Activated naive CD4-positive, alpha-beta T cell treated with anti-CD3 and anti-CD28 coated beads for 36 hours (primary cell): ENCODE results near the gene ASNSD1. TPM values are rescaled to one million over a fixed set of nuclear protein-coding genes. Genes with fewer than 3 reads are reported as not detected.
"Not testable (repeated sequence)": the region's sequence is repeated elsewhere in the genome, so short reads cannot be mapped to it uniquely, and the experiment has no call there.

Experiments
- CTCF ChIA-PET: fragments of 350-600 bp; sonication (Branson Sonifier 250); formaldehyde crosslinking; loops from one replicate; lab custom pipeline; 2021; ENCODE audit warnings: antibody characterized with exemption; lab: Charles Lee
- DNase-seq: peaks from one replicate; pipeline ENCODE4 v3.0.0-alpha.2; 2020
- H3K27ac Mint-ChIP-seq: one replicate; pipeline ENCODE4 v1.8.0; 2021; ENCODE audit warnings: mild to moderate bottlenecking, mixed read lengths
- H3K27me3 Mint-ChIP-seq: one replicate; pipeline ENCODE4 v1.8.0; 2021; ENCODE audit warnings: low read depth, mixed read lengths
- H3K36me3 Mint-ChIP-seq: one replicate; pipeline ENCODE4 v1.8.0; 2021; ENCODE audit warnings: low read depth, mixed read lengths
- H3K4me1 Mint-ChIP-seq: one replicate; pipeline ENCODE4 v1.8.0; 2021; ENCODE audit warnings: low read depth, mixed read lengths
- H3K4me3 Mint-ChIP-seq: one replicate; pipeline ENCODE4 v1.8.0; 2021; ENCODE audit warnings: mild to moderate bottlenecking, moderate library complexity, mixed read lengths
- H3K9me3 Mint-ChIP-seq: one replicate; pipeline ENCODE4 v1.8.0; 2021; ENCODE audit warnings: mixed read lengths
- intact Hi-C: fragments of 100-400 bp; cut with micrococcal nuclease; formaldehyde crosslinking; loops from one replicate; pipeline ENCODE4 v1.15.1; 2023
- total RNA-seq, 2 experiments: library from RNA; stranded (reverse); gene quantifications; one replicate each; pipeline ENCODE4 v1.2.3, GENCODE V29; 2021

Gene ASNSD1
- total RNA-seq, 2 experiments from 2014 or later: 35.4 to 38.2 TPM

DNA sequence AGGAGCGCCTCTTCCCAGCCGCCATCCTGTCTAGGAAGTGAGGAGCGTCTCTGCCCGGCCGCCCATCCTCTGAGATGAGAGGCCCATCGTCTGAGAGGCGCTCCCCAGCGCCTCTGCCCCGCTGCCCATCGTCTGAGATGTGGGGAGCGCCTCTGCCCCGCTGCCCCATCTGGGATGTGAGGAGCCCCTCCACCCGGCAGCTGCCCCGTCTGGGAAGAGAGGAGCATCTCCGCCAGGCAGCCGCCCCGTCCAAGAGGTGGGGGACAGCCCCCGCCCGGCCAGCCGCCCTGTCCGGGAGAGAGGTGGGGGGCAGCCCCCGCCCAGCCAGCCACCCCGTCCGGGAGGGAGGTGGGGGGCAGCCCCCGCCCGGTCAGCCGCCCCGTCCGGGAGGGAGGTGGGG, 7.8 kb upstream of the ASNSD1 start:
- H3K4me3 Mint-ChIP-seq, DNase-seq, H3K36me3 Mint-ChIP-seq, H3K27me3 Mint-ChIP-seq, CTCF ChIA-PET, H3K27ac Mint-ChIP-seq: not testable (repeated sequence)
- intact Hi-C loops: loop anchor here (10.0 kb wide), 1 partner anchor 679 kb away; the partner anchor contains the start of gene COL3A1
- Mint-ChIP-seq H3K9me3 (peaks cover 11% of the 10 kb centered on the region), H3K4me1 (peaks cover 22% of the 10 kb centered on the region)

GRCh38 chr2:189654641-189655040, 6.6 kb upstream of the ASNSD1 start:
- Mint-ChIP-seq H3K4me1 (peaks cover 28% of the 10 kb centered on the region), H3K36me3 (no peaks in the 10 kb centered on the region), H3K9me3 (peaks cover 11% of the 10 kb centered on the region), H3K27ac (no peak overlapping the region), H3K27me3 (no peaks in the 10 kb centered on the region), H3K4me3 (no peak overlapping the region)
- CTCF ChIA-PET: no interaction called here
- DNase-seq: no peak
- intact Hi-C loops: loop anchor here (5.0 to 10.0 kb wide), 3 partner anchors 352 to 1068 kb away; partner anchors contain the start of gene COL3A1

DNA sequence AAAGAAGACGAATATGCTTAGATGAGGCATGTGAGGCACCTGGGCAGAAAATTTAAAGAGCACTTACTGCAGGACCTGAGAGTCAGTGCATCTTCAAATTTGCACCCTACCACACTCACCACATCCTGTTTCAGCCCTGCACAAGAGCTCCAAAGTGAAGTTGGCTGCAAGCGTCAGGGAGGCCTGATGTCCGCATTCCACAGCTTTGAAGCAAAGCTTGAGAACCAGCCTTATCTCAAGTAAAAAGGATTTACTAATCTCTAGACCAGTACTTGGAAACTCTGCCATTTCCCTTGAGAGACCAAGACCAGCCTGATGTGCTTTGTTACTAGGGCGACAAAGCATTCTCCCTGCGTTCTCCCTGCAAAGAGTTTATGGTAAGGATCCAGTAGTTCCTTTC, 3.4 kb upstream of the ASNSD1 start:
- peak overlapping the region; percentile 76 for H3K27ac Mint-ChIP-seq
- peak; percentile 81 for DNase-seq
- intact Hi-C loops: loop anchor here (1.0 to 10.0 kb wide), 5 partner anchors 17 to 1064 kb away; partner anchors contain the start of genes COL3A1 and SLC40A1
- H3K4me3 Mint-ChIP-seq: no peak overlapping the region
- peaks cover 32% of the 10 kb centered on the region for H3K4me1 Mint-ChIP-seq
- no peaks in the 10 kb centered on the region for H3K27me3 Mint-ChIP-seq
- H3K36me3 Mint-ChIP-seq: no peaks in the 10 kb centered on the region
- H3K9me3 Mint-ChIP-seq: peaks cover 5% of the 10 kb centered on the region
- CTCF ChIA-PET: interaction anchor here (0.6 to 7.7 kb wide), 11 partner anchors 16 to 1007 kb away, joined by 3 to 87 read pairs (median 13); partner anchors contain the start of genes ANKAR and OSGEPL1

GRCh38 chr2:189658306-189659212, 2.7 kb upstream of the ASNSD1 start:
- Mint-ChIP-seq H3K4me1 (peaks cover 37% of the 10 kb centered on the region), H3K9me3 (peaks cover 3% of the 10 kb centered on the region), H3K27me3 (no peaks in the 10 kb centered on the region), H3K36me3 (peaks cover under 1% of the 10 kb centered on the region), H3K27ac (peak overlapping the region; percentile 76), H3K4me3 (no peak overlapping the region)
- CTCF ChIA-PET: interaction anchor here (0.5 to 7.7 kb wide), 20 partner anchors 8 to 1006 kb away, joined by 3 to 87 read pairs (median 4); partner anchors contain the start of genes ANKAR, OSGEPL1 and SLC40A1
- intact Hi-C loops: loop anchor here (1.0 to 10.0 kb wide), 5 partner anchors 17 to 1064 kb away; partner anchors contain the start of genes COL3A1 and SLC40A1
- DNase-seq: peak; percentile 65

DNA sequence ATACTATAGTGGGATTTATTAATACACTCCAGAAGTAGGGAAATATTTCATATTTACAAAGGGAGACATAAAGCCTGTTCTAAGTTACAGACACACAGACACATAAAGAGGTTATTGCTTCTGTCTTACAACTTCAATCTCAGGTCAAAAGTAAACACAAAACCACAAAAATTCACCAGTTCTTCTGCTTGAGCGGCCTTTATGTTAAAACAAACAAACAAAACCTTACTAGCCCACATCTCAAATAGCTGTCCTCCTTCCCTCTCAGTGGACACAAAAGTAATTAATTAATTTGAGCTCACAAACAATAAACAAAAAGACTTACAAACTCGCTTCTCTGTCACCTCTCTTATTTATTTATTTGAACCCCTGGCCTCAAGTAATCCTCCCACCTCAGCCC, 1.5 kb upstream of the ASNSD1 start:
- no peak overlapping the region for H3K4me3 Mint-ChIP-seq
- H3K27me3 Mint-ChIP-seq: no peaks in the 10 kb centered on the region
- H3K9me3 Mint-ChIP-seq: no peaks in the 10 kb centered on the region
- H3K36me3 Mint-ChIP-seq: peaks cover 5% of the 10 kb centered on the region
- DNase-seq: no peak
- CTCF ChIA-PET: interaction anchor here (1.0 to 7.7 kb wide), 12 partner anchors 9 to 412 kb away, joined by 3 to 87 read pairs (median 10); partner anchors contain the start of genes ANKAR, OSGEPL1 and SLC40A1
- intact Hi-C loops: loop anchor here (2.0 to 10.0 kb wide), 7 partner anchors 357 to 1363 kb away; partner anchors contain the start of genes COL3A1 and NEMP2
- H3K27ac Mint-ChIP-seq: no peak overlapping the region
- peaks cover 46% of the 10 kb centered on the region for H3K4me1 Mint-ChIP-seq

- Mint-ChIP-seq H3K4me1 (peaks cover 50% of the 10 kb centered on the region), H3K9me3 (no peaks in the 10 kb centered on the region)
- intact Hi-C loops: loop anchor here (1.0 to 5.0 kb wide), 14 partner anchors 14 to 1362 kb away; partner anchors contain the start of genes ANKAR, NEMP2, ORMDL1 and OSGEPL1
These were observed 484 bp upstream of the ASNSD1 start for GRCh38 chr2:189660803-189661147.

DNA sequence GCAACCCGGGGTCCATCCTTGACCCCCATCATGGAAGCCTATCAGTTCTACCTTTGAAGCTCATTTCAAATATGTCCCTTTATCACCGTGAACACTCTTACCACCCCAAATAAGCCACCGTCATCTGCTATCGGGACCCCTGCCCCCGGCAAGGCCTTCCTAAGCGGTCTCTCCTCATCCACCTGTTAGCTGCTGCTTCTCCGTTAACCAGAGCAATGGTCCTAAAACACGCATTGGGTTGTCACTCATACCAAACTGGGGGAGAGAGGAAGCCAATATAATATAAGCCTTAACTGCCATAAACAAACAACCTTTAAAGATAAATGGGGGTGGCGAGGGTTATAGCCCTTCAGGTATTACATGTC, 680 bp downstream of the ASNSD1 start:
- intact Hi-C loops: loop anchor here (1.0 to 5.0 kb wide), 14 partner anchors 12 to 1360 kb away; partner anchors contain the start of genes ANKAR, NEMP2, ORMDL1 and OSGEPL1
- Mint-ChIP-seq H3K36me3 (peaks cover 14% of the 10 kb centered on the region), H3K9me3 (no peaks in the 10 kb centered on the region), H3K27me3 (no peaks in the 10 kb centered on the region), H3K4me3 (no peak overlapping the region), H3K4me1 (peaks cover 51% of the 10 kb centered on the region), H3K27ac (no peak overlapping the region)
- CTCF ChIA-PET: interaction anchor here (0.7 to 7.7 kb wide), 8 partner anchors 9 to 205 kb away, joined by 3 to 87 read pairs (median 46); partner anchors contain the start of genes ANKAR and OSGEPL1
- DNase-seq: no peak

More at GRCh38 chr2:189660803-189661147, 484 bp upstream of the ASNSD1 start:
- CTCF ChIA-PET: interaction anchor here (0.6 to 7.7 kb wide), 22 partner anchors 10 to 630 kb away, joined by 3 to 87 read pairs (median 4); partner anchors contain the start of genes ANKAR, OSGEPL1 and SLC40A1
- H3K27me3 Mint-ChIP-seq: no peaks in the 10 kb centered on the region
- DNase-seq: no peak
- H3K36me3 Mint-ChIP-seq: peaks cover 7% of the 10 kb centered on the region
- H3K27ac Mint-ChIP-seq: no peak overlapping the region
- no peak overlapping the region for H3K4me3 Mint-ChIP-seq

DNA sequence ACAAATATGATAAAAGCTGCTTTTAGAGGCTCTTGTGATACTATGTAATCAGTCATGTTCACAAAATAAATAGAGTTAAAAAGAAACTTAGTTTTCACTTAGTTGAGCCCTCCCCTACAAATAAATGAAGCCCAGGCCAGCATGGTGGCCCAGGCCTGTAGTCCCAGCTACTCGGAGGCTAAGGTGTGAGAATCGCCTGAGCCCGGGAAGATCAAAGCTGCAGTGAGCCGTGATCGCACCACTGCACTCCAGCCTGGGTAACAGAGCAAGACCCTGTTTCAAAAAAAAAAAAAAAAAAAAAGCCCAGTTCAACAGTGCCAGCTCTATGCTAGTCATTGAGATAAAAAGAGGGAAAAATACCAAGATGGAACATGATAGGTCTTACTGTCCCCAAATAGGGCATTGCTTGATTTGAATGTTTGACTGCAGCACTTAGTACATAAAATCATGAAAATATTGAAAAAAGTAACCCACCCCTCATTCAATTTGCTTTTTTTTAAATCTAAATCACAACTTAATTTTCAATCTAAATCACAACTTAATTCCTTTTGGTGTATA, 1.5 kb downstream of the ASNSD1 start:
- peak; percentile 19 for DNase-seq
- no peaks in the 10 kb centered on the region for H3K27me3 Mint-ChIP-seq
- H3K27ac Mint-ChIP-seq: no peak overlapping the region
- no peak overlapping the region for H3K4me3 Mint-ChIP-seq
- intact Hi-C loops: loop anchor here (5.0 kb wide), 3 partner anchors 870 to 1360 kb away; partner anchors contain the start of gene NEMP2
- peaks cover 19% of the 10 kb centered on the region for H3K36me3 Mint-ChIP-seq
- CTCF ChIA-PET: interaction anchor here (6.2 to 7.7 kb wide), 4 partner anchors 12 to 102 kb away, joined by 65 to 87 read pairs (median 78); partner anchors contain the start of genes ANKAR and OSGEPL1
- H3K9me3 Mint-ChIP-seq: no peaks in the 10 kb centered on the region
- peaks cover 48% of the 10 kb centered on the region for H3K4me1 Mint-ChIP-seq

DNA sequence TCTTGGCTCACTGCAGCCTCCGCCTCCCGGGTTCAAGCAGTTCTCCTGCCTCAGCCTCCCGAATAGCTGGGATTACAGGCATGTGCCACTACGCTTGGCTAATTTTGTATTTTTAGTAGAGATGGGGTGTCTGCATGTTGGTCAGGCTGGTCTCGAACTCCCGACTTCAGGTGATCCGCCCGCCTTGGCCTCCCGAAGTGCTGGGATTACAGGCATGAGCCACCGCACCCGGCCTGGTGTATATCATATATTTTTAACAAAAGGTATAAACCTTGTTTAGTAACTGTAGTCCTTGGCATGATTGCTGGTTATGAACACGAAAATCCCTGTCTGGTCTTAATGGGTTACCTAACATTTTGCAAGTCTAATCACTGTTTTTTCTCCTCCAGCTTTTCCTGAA, 2.1 kb downstream of the ASNSD1 start:
- not testable (repeated sequence) for DNase-seq, H3K9me3 Mint-ChIP-seq, H3K27ac Mint-ChIP-seq, H3K27me3 Mint-ChIP-seq
- peak overlapping the region; percentile 4 for H3K4me3 Mint-ChIP-seq
- H3K4me1 Mint-ChIP-seq: peaks cover 43% of the 10 kb centered on the region
- intact Hi-C loops: loop anchor here (5.0 kb wide), 3 partner anchors 869 to 1359 kb away; partner anchors contain the start of gene NEMP2
- CTCF ChIA-PET: interaction anchor here (6.7 to 7.7 kb wide), 3 partner anchors 11 to 101 kb away, joined by 65 to 87 read pairs (median 83); partner anchors contain the start of genes ANKAR and OSGEPL1
- H3K36me3 Mint-ChIP-seq: peaks cover 21% of the 10 kb centered on the region

DNA sequence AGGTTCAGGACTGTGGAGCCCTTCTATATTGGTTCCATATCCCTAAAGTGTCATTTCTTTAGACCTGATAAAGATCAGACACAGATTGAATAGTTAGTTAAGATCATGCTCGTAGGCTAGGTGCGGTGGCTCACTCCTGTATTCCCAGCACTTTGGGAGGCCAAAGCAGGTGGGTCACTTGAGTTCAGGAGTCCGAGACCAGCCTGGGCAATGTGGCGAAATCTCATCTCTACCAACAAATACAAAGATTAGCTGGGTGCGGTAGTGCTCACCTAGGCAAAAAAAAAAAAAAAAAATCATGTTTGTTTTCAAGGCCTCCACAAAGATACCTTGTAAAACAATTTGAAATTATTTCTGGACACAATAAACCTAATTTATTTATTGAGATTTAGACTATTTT, 8.7 kb downstream of the ASNSD1 start:
- no peak overlapping the region for H3K4me3 Mint-ChIP-seq
- CTCF ChIA-PET: interaction anchor here (1.1 kb wide), 1 partner anchor 27 kb away, joined by 4 read pairs; no protein-coding TSS in a partner anchor
- H3K36me3 Mint-ChIP-seq: peaks cover 31% of the 10 kb centered on the region
- intact Hi-C loops: no loop called here
- H3K27me3 Mint-ChIP-seq: no peaks in the 10 kb centered on the region
- H3K9me3 Mint-ChIP-seq: no peaks in the 10 kb centered on the region
- no peak overlapping the region for H3K27ac Mint-ChIP-seq
- peaks cover 32% of the 10 kb centered on the region for H3K4me1 Mint-ChIP-seq
- DNase-seq: no peak

GRCh38 chr2:189673661-189674373, 12.6 kb downstream of the ASNSD1 start:
- Mint-ChIP-seq H3K9me3 (peaks cover 13% of the 10 kb centered on the region), H3K4me1 (peaks cover 30% of the 10 kb centered on the region), H3K27ac (peak overlapping the region; percentile 40), H3K27me3 (no peaks in the 10 kb centered on the region), H3K36me3 (peaks cover 37% of the 10 kb centered on the region), H3K4me3 (peak overlapping the region; percentile 89)
- intact Hi-C loops: loop anchor here (1.0 kb wide), 5 partner anchors 13 to 233 kb away; partner anchors contain the start of genes ASNSD1, ORMDL1, PMS1 and WDR75
- CTCF ChIA-PET: interaction anchor here (0.8 to 6.1 kb wide), 10 partner anchors 10 to 93 kb away, joined by 3 to 87 read pairs (median 6); partner anchors contain the start of genes ASNSD1, OSGEPL1 and SLC40A1
- no peak for DNase-seq
